Activated naive CD4-positive, alpha-beta T cell treated with anti-CD3 and anti-CD28 coated beads, Interleukin-2, amount 50 U/mL, for 24 hours (primary cell): ENCODE measurements around the gene COA1.
A peak's percentile ranks its signal among the peaks of the same experiment; 100 is the strongest.
"Not testable (repeated sequence)": the region's sequence is repeated elsewhere in the genome, so short reads cannot be mapped to it uniquely, and the experiment has no call there.

Experiments used
- H3K27ac Mint-ChIP-seq: one replicate; pipeline ENCODE4 v1.8.0; 2021; ENCODE audit warnings: mild to moderate bottlenecking, mixed read lengths
- H3K27me3 Mint-ChIP-seq: one replicate; pipeline ENCODE4 v1.8.0; 2021; ENCODE audit warnings: mixed read lengths
- H3K36me3 Mint-ChIP-seq: one replicate; pipeline ENCODE4 v1.8.0; 2021; ENCODE audit warnings: mixed read lengths
- H3K4me1 Mint-ChIP-seq: one replicate; pipeline ENCODE4 v1.8.0; 2021; ENCODE audit warnings: mixed read lengths
- H3K4me3 Mint-ChIP-seq: one replicate; pipeline ENCODE4 v1.8.0; 2021; ENCODE audit warnings: mild to moderate bottlenecking, mixed read lengths
- H3K9me3 Mint-ChIP-seq: one replicate; pipeline ENCODE4 v1.8.0; 2021; ENCODE audit warnings: mixed read lengths

Gene COA1, protein sequence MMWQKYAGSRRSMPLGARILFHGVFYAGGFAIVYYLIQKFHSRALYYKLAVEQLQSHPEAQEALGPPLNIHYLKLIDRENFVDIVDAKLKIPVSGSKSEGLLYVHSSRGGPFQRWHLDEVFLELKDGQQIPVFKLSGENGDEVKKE

DNA sequence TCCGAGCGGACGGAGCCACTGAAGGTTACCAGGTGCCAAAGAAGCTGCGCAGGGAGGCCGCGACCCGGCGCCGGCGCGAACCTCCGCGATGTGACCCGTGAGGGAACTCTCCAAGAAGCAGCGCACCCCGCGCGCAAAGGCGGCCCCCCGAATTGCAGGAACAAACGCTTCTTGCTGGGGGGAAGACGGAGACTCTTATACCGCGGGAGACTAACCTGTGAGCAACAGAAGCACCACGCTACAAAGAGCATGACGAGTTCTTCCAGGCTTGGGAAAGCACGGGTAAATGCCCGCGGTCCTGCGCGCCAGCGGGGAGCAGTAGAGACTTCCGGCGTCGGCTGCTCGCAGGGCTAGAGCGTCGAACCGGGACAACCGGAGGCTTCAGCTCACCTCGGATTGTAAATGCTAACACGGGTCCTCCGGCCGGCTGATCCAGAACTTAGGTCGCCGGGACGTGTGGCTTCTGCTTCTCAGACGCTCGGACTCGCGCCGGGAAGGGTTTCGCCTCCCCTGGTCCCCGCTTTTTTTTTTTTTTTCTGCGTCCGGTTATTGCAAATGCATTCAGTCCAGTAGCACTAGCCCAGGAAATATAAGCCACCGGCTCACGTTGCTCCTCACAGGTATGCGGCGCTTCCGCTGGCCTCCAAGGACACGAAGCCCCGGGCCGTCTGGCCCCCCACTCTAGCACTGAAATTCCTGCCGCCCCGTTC is at the start of gene COA1:
TSS of gene COA1 (minus strand) at position 310 of the 710 bp plus-strand sequence. CDS start 80,909 bp downstream, outside the sequence.
- Mint-ChIP-seq H3K36me3 (no peaks in the 10 kb centered on the region), H3K4me1 (peaks cover 40% of the 10 kb centered on the region), H3K4me3 (peak within 1 kb of the TSS; percentile 93), H3K27me3 (no peaks in the 10 kb centered on the region), H3K27ac (peak within 1 kb of the TSS; percentile 87), H3K9me3 (no peaks in the 10 kb centered on the region)

DNA sequence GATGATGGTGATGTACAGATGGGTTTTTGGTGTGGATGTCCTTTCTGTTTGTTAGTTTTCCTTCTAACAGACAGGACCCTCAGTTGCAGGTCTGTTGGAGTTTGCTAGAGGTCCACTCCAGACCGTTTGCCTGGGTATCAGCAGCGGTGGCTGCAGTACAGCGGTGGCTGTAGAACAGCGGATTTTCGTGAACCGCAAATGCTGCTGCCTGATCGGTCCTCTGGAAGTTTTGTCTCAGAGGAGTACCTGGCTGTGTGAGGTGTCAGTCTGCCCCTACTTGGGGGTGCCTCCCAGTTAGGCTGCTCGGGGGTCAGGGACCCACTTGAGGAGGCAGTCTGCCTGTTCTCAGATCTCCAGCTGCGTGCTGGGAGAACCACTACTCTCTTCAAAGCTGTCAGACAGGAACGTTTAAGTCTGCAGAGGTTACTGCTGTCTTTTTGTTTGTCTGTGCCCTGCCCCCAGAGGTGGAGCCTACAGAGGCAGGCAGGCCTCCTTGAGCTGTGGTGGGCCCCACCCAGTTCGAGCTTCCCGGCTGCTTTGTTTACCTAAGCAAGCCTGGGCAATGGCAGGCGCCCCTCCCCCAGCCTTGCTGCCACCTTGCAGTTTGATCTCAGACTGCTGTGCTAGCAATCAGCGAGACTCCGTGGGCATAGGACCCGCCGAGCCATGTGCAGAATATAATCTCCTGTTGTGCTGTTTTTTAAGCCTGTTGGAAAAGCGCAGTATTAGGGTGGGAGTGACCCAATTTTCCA is 49.1 kb upstream of the COA1 start:
- peaks cover 13% of the 10 kb centered on the region for H3K36me3 Mint-ChIP-seq
- H3K27ac Mint-ChIP-seq, H3K27me3 Mint-ChIP-seq, H3K9me3 Mint-ChIP-seq, H3K4me3 Mint-ChIP-seq: not testable (repeated sequence)
- peaks cover 17% of the 10 kb centered on the region for H3K4me1 Mint-ChIP-seq

DNA sequence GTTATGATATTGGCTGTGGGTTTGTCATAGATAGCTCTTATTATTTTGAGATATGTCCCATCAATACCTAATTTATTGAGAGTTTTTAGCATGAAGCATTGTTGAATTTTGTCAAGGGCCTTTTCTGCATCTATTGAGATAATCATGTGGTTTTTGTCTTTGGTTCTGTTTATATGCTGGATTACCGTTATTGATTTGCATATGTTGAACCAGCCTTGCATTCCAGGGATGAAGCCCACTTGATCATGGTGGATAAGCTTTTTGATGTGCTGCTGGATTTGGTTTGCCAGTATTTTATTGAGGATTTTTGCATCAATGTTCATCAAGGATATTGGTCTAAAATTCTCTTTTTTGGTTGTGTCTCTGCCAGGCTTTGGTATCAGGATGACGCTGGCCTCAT is 45.9 kb upstream of the COA1 start:
- not testable (repeated sequence) for H3K27me3 Mint-ChIP-seq, H3K4me3 Mint-ChIP-seq, H3K27ac Mint-ChIP-seq, H3K9me3 Mint-ChIP-seq
- peaks cover 13% of the 10 kb centered on the region for H3K4me1 Mint-ChIP-seq
- H3K36me3 Mint-ChIP-seq = peaks cover 23% of the 10 kb centered on the region

DNA sequence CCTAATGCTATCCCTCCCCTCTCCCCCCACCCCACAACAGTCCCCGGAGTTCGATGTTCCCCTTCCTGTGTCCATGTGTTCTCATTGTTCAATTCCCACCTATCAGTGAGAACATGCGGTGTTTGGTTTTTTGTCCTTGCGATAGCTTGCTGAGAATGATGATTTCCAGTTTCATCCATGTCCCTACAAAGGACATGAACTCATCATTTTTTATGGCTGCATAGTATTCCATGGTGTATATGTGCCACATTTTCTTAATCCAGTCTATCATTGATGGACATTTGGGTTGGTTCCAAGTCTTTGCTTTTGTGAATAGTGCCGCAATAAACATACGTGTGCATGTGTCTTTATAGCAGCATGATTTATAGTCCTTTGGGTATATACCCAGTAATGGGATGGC is 43.9 kb upstream of the COA1 start:
- not testable (repeated sequence) for H3K9me3 Mint-ChIP-seq, H3K27ac Mint-ChIP-seq, H3K27me3 Mint-ChIP-seq, H3K4me1 Mint-ChIP-seq, H3K4me3 Mint-ChIP-seq
- peaks cover 23% of the 10 kb centered on the region for H3K36me3 Mint-ChIP-seq

DNA sequence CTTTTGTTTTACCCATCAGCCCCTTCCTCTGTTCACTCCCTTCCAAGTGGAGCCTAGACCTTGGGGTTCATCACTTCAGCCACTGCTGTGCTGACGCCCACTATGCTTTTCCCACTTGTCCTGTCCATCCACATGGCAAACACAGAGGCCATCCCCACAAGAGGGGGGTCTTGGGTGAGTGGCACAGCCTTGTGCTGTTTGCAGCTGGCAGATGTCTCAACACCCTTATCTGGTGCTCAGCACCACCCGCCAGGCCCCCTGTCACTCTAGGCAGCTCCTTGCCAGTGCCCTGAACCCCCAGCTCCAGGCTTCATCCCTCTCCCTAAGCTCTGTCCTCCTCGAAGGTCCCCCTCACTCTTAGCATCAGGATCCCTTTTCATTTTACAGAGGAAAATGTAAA is 42.2 kb upstream of the COA1 start:
- Mint-ChIP-seq H3K27ac (no peak overlapping the region), H3K27me3 (no peaks in the 10 kb centered on the region)

DNA sequence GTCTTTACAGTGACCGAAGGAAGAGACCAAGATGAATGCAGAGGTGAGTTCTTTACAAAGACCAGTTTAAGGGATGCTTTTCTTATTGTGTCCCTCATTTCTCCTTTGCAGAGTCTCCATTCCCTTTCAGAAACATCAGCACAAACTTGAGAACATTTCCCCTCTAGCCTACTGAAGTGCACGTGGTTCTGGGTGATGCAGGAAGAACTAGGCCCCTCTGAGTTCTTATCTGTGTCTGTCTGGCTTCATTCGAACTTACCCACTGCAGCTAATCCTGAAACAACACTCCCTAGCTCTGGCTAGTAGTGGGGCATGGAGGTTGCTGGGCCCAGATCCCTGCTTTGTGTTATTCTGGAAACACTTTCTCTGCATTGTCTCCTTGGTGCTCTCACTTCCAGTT is 41.8 kb upstream of the COA1 start:
- Mint-ChIP-seq H3K4me3 (no peak overlapping the region), H3K27me3 (no peaks in the 10 kb centered on the region), H3K4me1 (no peaks in the 10 kb centered on the region), H3K9me3 (no peaks in the 10 kb centered on the region), H3K36me3 (peaks cover 19% of the 10 kb centered on the region), H3K27ac (no peak overlapping the region)

More for the DNA sequence above, 42.2 kb upstream of the COA1 start:
- Mint-ChIP-seq H3K9me3 (no peaks in the 10 kb centered on the region), H3K4me3 (no peak overlapping the region), H3K4me1 (no peaks in the 10 kb centered on the region), H3K36me3 (peaks cover 21% of the 10 kb centered on the region)

DNA sequence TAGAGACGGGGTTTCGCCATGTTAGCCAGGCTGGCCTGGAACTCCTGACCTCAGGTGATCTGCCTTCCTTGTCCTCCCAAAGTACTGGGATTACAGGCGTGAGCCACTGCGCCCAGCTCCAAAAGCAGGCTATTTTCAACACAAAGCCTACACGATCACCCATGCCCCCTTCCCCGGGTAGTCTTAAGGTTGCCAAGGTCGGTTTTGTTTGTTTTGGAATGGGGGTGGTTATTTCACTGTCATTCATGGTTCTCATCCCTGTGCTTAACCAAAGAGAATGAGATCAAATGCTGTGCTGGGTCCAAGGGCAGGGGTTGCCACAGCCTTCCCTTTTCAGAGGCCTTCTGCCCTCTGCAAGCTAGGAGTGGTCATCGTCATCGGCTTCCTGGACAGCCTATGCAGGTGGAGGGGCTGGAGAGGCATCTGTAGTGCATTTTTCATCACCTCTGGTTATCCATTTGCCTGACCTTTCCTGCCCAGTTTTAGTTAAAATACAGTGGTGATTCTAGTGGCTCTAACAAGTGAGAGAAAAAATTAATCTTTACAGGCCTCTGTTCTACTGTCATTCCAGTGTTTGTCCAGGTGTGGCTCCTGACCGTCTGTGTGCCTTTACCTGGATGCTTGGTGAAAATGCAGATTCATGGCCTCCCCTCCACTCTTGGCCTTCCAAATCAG is 40.6 kb upstream of the COA1 start:
- peaks cover 1% of the 10 kb centered on the region for H3K4me1 Mint-ChIP-seq

DNA sequence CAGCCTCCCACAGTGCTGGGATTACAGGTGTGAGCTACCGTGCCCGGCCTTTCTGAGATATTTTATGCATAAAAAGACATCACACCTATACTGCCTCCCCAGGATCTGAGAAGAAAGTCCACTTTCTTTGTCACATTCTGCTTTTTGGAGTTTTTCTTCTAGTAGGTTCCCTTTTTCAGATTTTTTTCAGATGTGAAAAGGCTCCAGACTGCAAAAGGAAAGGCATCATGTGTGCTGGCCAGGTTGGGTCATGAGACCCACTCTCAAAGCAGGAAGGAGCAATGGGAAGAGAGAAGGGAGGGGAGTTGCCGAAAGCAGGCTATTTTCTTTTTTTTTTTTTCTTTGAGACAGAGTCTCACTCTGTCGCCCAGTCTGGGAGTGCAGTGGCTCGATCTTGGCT is 40.0 kb upstream of the COA1 start:
- Mint-ChIP-seq H3K27me3 (no peaks in the 10 kb centered on the region), H3K4me3 (no peak overlapping the region), H3K4me1 (peaks cover 8% of the 10 kb centered on the region), H3K27ac (no peak overlapping the region), H3K9me3 (no peaks in the 10 kb centered on the region), H3K36me3 (peaks cover 15% of the 10 kb centered on the region)

More for the DNA sequence above, 40.6 kb upstream of the COA1 start:
- Mint-ChIP-seq H3K9me3 (no peaks in the 10 kb centered on the region), H3K27me3 (no peaks in the 10 kb centered on the region), H3K4me3 (no peak overlapping the region), H3K36me3 (peaks cover 16% of the 10 kb centered on the region), H3K27ac (no peak overlapping the region)

DNA sequence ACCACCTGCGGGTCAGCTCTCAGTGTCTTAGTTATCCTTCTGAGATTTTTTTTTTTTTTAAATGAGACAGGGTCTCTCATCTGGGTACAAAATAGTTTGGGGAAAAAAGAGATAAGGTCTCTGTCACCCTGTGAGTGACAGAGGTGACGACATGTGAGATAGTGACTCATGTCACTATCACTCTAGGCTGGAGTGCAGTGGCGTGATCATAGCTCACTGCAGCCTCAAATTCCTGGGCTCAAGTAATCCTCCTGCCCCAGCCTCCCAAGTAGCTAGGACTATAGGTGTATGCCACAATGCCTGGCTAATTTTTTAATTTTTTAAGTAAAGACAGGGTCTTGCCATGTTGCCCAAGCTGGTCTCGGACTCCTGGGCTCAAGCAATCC is 39.6 kb upstream of the COA1 start:
- no peaks in the 10 kb centered on the region for H3K27me3 Mint-ChIP-seq
- H3K27ac Mint-ChIP-seq = no peak overlapping the region
- no peaks in the 10 kb centered on the region for H3K9me3 Mint-ChIP-seq
- H3K36me3 Mint-ChIP-seq = peaks cover 15% of the 10 kb centered on the region
- no peak overlapping the region for H3K4me3 Mint-ChIP-seq
- H3K4me1 Mint-ChIP-seq = peaks cover 11% of the 10 kb centered on the region

DNA sequence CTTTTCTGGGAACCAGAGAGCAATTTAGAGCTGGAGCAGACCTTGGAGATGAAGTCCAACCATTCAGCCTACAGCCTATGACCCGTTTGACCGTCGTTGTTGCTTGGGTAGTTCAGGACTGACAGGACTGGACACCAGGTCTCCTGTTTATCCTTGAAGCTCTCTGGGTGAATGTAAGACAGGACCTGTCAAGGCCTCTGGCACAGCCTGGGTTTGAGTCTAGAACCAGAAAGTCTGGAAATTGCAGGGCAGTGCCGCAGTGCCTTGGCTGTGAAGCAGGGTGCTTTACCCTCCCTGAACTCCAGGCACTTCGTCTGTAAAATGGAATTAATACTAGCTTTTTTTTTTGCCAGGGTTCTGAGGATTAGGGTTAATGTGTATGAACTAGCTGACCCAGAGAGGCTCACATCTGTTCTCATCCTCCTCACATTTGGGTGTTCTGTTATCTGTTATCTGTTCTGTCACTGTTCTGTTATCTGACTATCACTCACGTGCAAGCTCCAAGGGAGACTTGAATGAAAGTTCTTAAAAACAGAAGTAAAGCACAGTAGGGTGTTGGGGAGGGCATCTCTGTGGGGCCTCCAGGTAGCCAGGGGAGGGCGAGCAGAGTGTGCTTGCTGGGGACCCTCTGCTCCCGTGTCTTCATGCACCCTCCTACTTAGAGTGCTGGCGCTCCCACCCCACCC is 39.0 kb upstream of the COA1 start:
- no peaks in the 10 kb centered on the region for H3K9me3 Mint-ChIP-seq
- H3K36me3 Mint-ChIP-seq = peaks cover 15% of the 10 kb centered on the region
- peaks cover 16% of the 10 kb centered on the region for H3K4me1 Mint-ChIP-seq
- H3K27me3 Mint-ChIP-seq = no peaks in the 10 kb centered on the region
- H3K27ac Mint-ChIP-seq = no peak overlapping the region
- no peak overlapping the region for H3K4me3 Mint-ChIP-seq

DNA sequence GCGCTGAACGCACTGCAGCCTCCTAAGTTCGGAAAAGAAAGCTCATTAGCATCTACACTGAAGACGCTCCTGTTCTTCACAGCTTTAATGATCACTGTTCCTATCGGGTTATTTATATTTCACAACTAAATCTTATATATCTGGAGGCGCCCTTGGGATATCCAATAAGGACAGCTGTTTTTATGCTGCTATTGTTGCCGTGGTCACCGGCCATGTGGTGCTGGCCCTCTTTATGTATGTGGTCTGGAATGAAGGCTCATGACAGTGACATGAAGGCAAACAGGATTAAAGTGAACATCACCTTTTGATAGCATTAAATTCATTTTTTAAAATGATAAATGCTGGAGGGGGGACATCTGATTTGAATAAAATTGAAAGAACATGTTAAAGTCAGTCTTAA is 38.0 kb upstream of the COA1 start:
- peaks cover 7% of the 10 kb centered on the region for H3K36me3 Mint-ChIP-seq
- no peaks in the 10 kb centered on the region for H3K9me3 Mint-ChIP-seq
- no peak overlapping the region for H3K4me3 Mint-ChIP-seq
- H3K27me3 Mint-ChIP-seq = no peaks in the 10 kb centered on the region
- peaks cover 24% of the 10 kb centered on the region for H3K4me1 Mint-ChIP-seq
- H3K27ac Mint-ChIP-seq = no peak overlapping the region

DNA sequence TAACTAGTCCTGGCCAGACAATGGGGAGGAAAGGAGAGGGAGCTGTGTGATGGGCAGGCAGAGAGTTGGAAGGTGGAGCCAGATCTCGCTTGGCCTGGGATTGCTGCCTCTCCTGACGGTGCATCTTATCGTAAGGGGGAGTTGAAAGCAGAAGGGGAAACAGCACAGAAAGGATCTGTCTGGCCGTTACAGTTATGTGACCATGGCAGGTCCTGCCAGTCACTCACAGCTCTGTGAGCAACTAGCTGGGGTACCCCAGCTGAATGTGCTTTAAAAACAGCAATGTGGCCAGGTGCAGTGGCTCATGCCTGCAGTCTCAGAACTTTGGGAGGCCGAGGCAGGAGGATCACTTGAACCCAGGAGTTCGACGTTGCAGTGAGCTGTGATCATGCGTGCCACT is 37.2 kb upstream of the COA1 start:
- Mint-ChIP-seq H3K27ac (no peak overlapping the region), H3K4me1 (peaks cover 27% of the 10 kb centered on the region), H3K36me3 (peaks cover 1% of the 10 kb centered on the region), H3K9me3 (no peaks in the 10 kb centered on the region), H3K27me3 (no peaks in the 10 kb centered on the region), H3K4me3 (no peak overlapping the region)

DNA sequence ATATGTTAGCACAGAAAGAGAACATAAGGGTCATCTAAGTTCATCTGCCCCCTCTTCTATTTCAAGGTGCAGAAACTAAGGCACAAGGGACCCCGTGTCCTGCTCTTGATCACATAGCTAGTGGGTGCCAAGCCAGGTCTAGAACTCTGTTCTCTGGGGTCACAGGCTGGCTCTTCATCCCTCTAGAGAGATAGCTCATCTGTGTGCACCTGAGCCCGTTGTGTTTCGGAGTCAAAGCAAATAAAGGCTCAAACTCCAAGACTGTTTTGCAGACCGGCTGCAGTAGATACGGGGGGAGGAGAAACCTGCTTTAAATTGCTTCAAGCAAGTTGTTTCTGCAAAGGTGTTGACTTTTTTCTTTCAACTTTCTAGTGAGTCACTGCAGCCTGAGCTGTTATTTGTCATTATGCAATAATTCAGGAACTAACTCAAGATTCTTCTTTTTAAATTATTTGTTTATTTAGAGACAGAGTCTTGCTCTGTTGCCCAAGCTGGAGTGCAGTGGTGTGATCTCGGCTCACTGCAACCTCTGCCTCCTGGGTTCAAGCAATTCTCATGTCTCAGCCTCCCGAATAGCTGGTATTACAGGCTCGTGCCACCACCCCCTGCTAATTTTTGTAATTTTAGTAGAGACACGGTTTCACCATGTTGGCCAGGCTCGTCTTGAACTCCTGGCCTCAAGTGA is 35.6 kb upstream of the COA1 start:
- H3K4me3 Mint-ChIP-seq = peak overlapping the region; percentile 37
- no peak overlapping the region for H3K27ac Mint-ChIP-seq

DNA sequence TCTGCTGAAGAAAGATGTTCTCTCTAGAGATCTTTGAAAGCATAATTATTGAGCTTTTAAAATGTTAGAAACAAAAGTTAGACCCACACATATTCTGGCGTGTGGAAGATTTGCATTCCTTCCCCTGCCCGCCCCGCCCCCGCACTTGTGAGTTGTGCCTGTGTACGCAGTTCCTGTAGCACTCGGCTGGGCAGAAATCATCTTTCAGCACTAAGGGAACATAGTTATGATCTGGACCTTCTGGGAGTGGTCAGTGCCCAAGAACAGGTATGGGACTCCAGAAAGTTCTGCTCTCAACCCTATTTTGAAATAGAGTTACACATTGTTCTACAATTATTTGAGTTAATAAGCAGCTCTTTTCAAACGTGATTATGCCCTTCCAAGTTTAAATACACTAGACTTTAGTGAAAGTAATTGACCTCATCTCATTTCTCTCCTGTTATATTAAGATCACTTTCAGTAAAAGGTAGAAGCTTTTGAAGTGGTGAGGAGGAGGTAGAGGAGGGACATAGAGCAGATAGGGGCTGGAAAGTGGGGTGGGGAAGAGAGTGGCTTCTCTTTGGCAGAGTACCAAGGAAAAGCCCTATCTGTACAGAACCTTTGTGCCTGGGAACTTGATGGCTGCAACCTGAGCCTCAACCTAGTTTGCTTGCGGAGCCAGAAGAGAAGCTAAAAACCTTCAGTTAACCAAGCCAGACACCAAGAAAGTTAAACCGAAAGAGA is 34.9 kb upstream of the COA1 start:
- no peaks in the 10 kb centered on the region for H3K9me3 Mint-ChIP-seq
- no peaks in the 10 kb centered on the region for H3K36me3 Mint-ChIP-seq
- peaks cover 42% of the 10 kb centered on the region for H3K4me1 Mint-ChIP-seq
- H3K27me3 Mint-ChIP-seq = no peaks in the 10 kb centered on the region
- H3K4me3 Mint-ChIP-seq = peak overlapping the region; percentile 37
- H3K27ac Mint-ChIP-seq = peak overlapping the region; percentile 37

More for the DNA sequence above, 35.6 kb upstream of the COA1 start:
- Mint-ChIP-seq H3K9me3 (no peaks in the 10 kb centered on the region), H3K4me1 (peaks cover 35% of the 10 kb centered on the region), H3K27me3 (no peaks in the 10 kb centered on the region), H3K36me3 (no peaks in the 10 kb centered on the region)
